Transverse colon (tissue), 4 donors: Measurements from ENCODE around the gene AEBP2. TPM values are rescaled to one million over a fixed set of nuclear protein-coding genes. Genes with fewer than 3 reads are reported as not detected.
A peak's percentile ranks its signal among the peaks of the same experiment; 100 is the strongest.

Source experiments
- DNase-seq: peaks from one replicate; pipeline ENCODE4 v3.0.0-alpha.2; 2019
- H3K27ac ChIP-seq, 4 donors: fragments of 200-600 bp; sonication (generic); 2 replicates each; pipeline ENCODE4 v1.5.1; 2016 to 2018; ENCODE audit warnings: inconsistent platforms in 4 of 4
- H3K27me3 ChIP-seq: fragments of 200-600 bp; sonication (generic); 2 replicates; pipeline ENCODE4 v1.5.1; 2017; ENCODE audit warnings: inconsistent platforms
- H3K36me3 ChIP-seq, 4 donors: fragments of 200-600 bp; sonication (generic); 2 replicates each; pipeline ENCODE4 v1.5.1; 2017 to 2019; ENCODE audit warnings: inconsistent platforms in 4 of 4
- H3K4me1 ChIP-seq, 4 donors: fragments of 200-600 bp; sonication (generic); 2 replicates each; pipeline ENCODE4 v1.5.1; 2017 to 2020; ENCODE audit warnings: inconsistent platforms in 4 of 4
- H3K4me3 ChIP-seq, 4 donors: fragments of 200-600 bp; sonication (generic); 1 replicate in 1 of 4; 2 replicates in 3 of 4; pipeline versions ENCODE4 v1.5.1 to v1.6.1; 2017 to 2019; ENCODE audit warnings: inconsistent platforms in 4 of 4
- H3K9me3 ChIP-seq, 2 donors: fragments of 200-600 bp; sonication (generic); 2 replicates each; pipeline ENCODE4 v1.5.1; 2017 to 2019; ENCODE audit warnings: inconsistent platforms in 2 of 2
- CTCF ChIP-seq, 5 experiments: fragments of 200-600 bp in 3 of 5; fragments of 450-650 bp in 2 of 5; sonication (generic) in 3 of 5; IDR thresholded peaks; 1 replicate in 2 of 5; 2 replicates in 3 of 5; pipeline ENCODE4 v1.5.1; 2016 to 2017; ENCODE audit warnings: antibody characterized with exemption in 5 of 5, inconsistent platforms in 3 of 5, mild to moderate bottlenecking in 2 of 5, moderate library complexity in 1 of 5
- EP300 ChIP-seq: sonication (generic); formaldehyde crosslinking; IDR thresholded peaks from one replicate; pipeline ENCODE4 v1.6.1; 2017; ENCODE audit warnings: antibody characterized with exemption, low read depth
- POLR2A ChIP-seq: fragments of 450-650 bp; IDR thresholded peaks from one replicate; pipeline ENCODE4 v1.6.1; 2016; ENCODE audit warnings: antibody characterized with exemption, mild to moderate bottlenecking, moderate library complexity
- POLR2AphosphoS5 ChIP-seq, 3 donors: sonication (generic); formaldehyde crosslinking; IDR thresholded peaks; one replicate each; pipeline ENCODE4 v1.6.1; 2016; ENCODE audit warnings: antibody characterized with exemption in 3 of 3
- WGBS, 2 donors: methylation state at CpG; one replicate each; pipeline ENCODE4 v1.1.5; 2018; ENCODE audit warnings: low coverage in 1 of 2; 5-methylcytosine and 5-hydroxymethylcytosine counted together
- in situ Hi-C, 4 donors: fragments of 200-750 bp; cut with MboI; loops; one replicate each; pipeline versions ENCODE4 v1.15.0 to v1.15.1; 2017; ENCODE audit warnings: low sequenced_read_pairs in 3 of 4, low pct_ligation_motif_present in 1 of 4, low pct_unique_long_range_greater_than_20kb in 1 of 4
- intact Hi-C: fragments of 100-400 bp; cut with DNase I; formaldehyde crosslinking; loops from one replicate; pipeline ENCODE4 v1.15.1; 2023; ENCODE audit warnings: low total_unique reads
- total RNA-seq, 4 donors: library from RNA; depleted of rRNA; stranded (reverse); fragments of >200 nt; gene quantifications; one replicate each; pipeline ENCODE4 v1.1.0, GENCODE V29; 2016

AEBP2 gene
- total RNA-seq, 4 donors from 2014 or later, result 12.5 to 37.3 (median 32.2) TPM

GRCh38 chr12:19444097-19444496 lies 4.8 kb downstream of the AEBP2 start:
- Histone ChIP-seq H3K9me3 (no peaks in the 10 kb centered on the region), H3K4me1 (peaks cover 7 to 21% (median 11%) of the 10 kb centered on the region in 4 donors), H3K27me3 (no peaks in the 10 kb centered on the region), H3K4me3 (no peak overlapping the region), H3K36me3 (no peaks in the 10 kb centered on the region), H3K27ac (no peak overlapping the region)
- no peak for DNase-seq
- 64 to 79% methylated on average over 3 of the region's 3 CpGs for WGBS, 2 donors
- in situ Hi-C loops (no loop called here), intact Hi-C loops (no loop called here)
- TF ChIP-seq POLR2AphosphoS5 (IDR thresholded peaks at IDR 0.05) (no peak), POLR2A (no peak), EP300 (no peak), CTCF (IDR thresholded peaks at IDR 0.05) (no peak)

- TF ChIP-seq POLR2AphosphoS5 (IDR thresholded peaks at IDR 0.05), result no peak
- no peak for TF ChIP-seq CTCF (IDR thresholded peaks at IDR 0.05)
- TF ChIP-seq POLR2A, result no peak
- no peak for TF ChIP-seq EP300
- Histone ChIP-seq H3K4me1 (peaks cover 2 to 20% (median 11%) of the 10 kb centered on the region in 4 donors), H3K27me3 (no peaks in the 10 kb centered on the region), H3K36me3 (no peaks in the 10 kb centered on the region), H3K4me3 (no peak overlapping the region), H3K9me3 (no peaks in the 10 kb centered on the region), H3K27ac (no peak overlapping the region)
- WGBS, 2 donors, result 54 to 70% methylated on average over 8 of the region's 8 CpGs
- in situ Hi-C loops, result no loop called here
- no peak for DNase-seq
- intact Hi-C loops, result no loop called here
These were observed 8.1 kb downstream of the AEBP2 start for GRCh38 chr12:19447386-19447785.

GRCh38 chr12:19449814-19450213 lies 10.5 kb downstream of the AEBP2 start:
- H3K9me3 ChIP-seq, result no peaks in the 10 kb centered on the region
- no peaks in the 10 kb centered on the region for H3K27me3 ChIP-seq
- in situ Hi-C loops, result no loop called here
- TF ChIP-seq POLR2A, result no peak
- H3K36me3 ChIP-seq, result no peaks in the 10 kb centered on the region
- peaks cover 2 to 14% (median 8%) of the 10 kb centered on the region in 4 donors for H3K4me1 ChIP-seq
- no peak overlapping the region for H3K4me3 ChIP-seq
- no peak for DNase-seq
- H3K27ac ChIP-seq, result peak overlapping the region in 2 of 4 donors; percentile 0 to 22
- WGBS, 2 donors, result 76 to 79% methylated on average over 3 to 4 of the region's 4 CpGs
- intact Hi-C loops, result no loop called here

GRCh38 chr12:19450362-19450761 lies 11.1 kb downstream of the AEBP2 start:
- 78% methylated on average over 4 of the region's 4 CpGs for WGBS, 2 donors
- no peak for DNase-seq
- H3K4me1 ChIP-seq, result peaks cover 2 to 14% (median 8%) of the 10 kb centered on the region in 4 donors
- intact Hi-C loops, result no loop called here
- H3K9me3 ChIP-seq, result no peaks in the 10 kb centered on the region
- no peaks in the 10 kb centered on the region for H3K36me3 ChIP-seq
- peak overlapping the region in 1 of 4 donors; percentile 22 for H3K27ac ChIP-seq
- in situ Hi-C loops, result no loop called here
- no peaks in the 10 kb centered on the region for H3K27me3 ChIP-seq
- TF ChIP-seq POLR2AphosphoS5 (IDR thresholded peaks at IDR 0.05) (no peak), CTCF (IDR thresholded peaks at IDR 0.05) (no peak), POLR2A (no peak), EP300 (no peak)
- H3K4me3 ChIP-seq, result no peak overlapping the region

GRCh38 chr12:19451196-19451595 lies 11.9 kb downstream of the AEBP2 start:
- DNase-seq, result no peak

More at GRCh38 chr12:19451196-19451595, 11.9 kb downstream of the AEBP2 start:
- Histone ChIP-seq H3K27me3 (no peaks in the 10 kb centered on the region), H3K4me1 (peaks cover 2 to 14% (median 8%) of the 10 kb centered on the region in 4 donors), H3K4me3 (no peak overlapping the region), H3K27ac (peak overlapping the region in 1 of 4 donors; percentile 5), H3K36me3 (no peaks in the 10 kb centered on the region), H3K9me3 (no peaks in the 10 kb centered on the region)
- WGBS, 2 donors, result 60 to 71% methylated on average over 1 to 6 of the region's 6 CpGs
- no peak for TF ChIP-seq POLR2A
- TF ChIP-seq CTCF (IDR thresholded peaks at IDR 0.05), result no peak
- no peak for TF ChIP-seq EP300
- TF ChIP-seq POLR2AphosphoS5 (IDR thresholded peaks at IDR 0.05), result no peak
- intact Hi-C loops (no loop called here), in situ Hi-C loops (no loop called here)
